GM12875 (cell line): ENCODE results near the gene MICALL1.

ENCODE experiments used
- H3K4me3 ChIP-seq: one replicate; pipeline ENCODE4 v1.5.1; 2011; ENCODE audit warnings: low read depth, low read length, control low read depth
- CTCF ChIP-seq: IDR thresholded peaks from 2 replicates; pipeline ENCODE4 v1.5.1; 2011; ENCODE audit warnings: low read depth, mild to moderate bottlenecking, control low read depth, inconsistent platforms, low read length, moderate library complexity, borderline replicate concordance; ENCODE audit not compliant: insufficient read depth

MICALL1 gene

GRCh38 chr22:37986371-37986770, 80.3 kb downstream of the MICALL1 start:
- TF ChIP-seq CTCF, result no peak
- no peak overlapping the region for H3K4me3 ChIP-seq

GRCh38 chr22:37989146-37990045, 83.3 kb downstream of the MICALL1 start:
- H3K4me3 ChIP-seq, result no peak overlapping the region
- TF ChIP-seq CTCF, result no peak

- no peak overlapping the region for H3K4me3 ChIP-seq
- no peak for TF ChIP-seq CTCF
Measured at GRCh38 chr22:37990301-37990700, 84.2 kb downstream of the MICALL1 start.

GRCh38 chr22:37990862-37991261, 84.8 kb downstream of the MICALL1 start:
- no peak for TF ChIP-seq CTCF
- H3K4me3 ChIP-seq, result no peak overlapping the region

GRCh38 chr22:37991731-37992442, 85.8 kb downstream of the MICALL1 start:
- no peak for TF ChIP-seq CTCF
- no peak overlapping the region for H3K4me3 ChIP-seq
